ENCODE measurements around the gene MYO5B. TPM values are rescaled to one million over a fixed set of nuclear protein-coding genes. Genes with fewer than 3 reads are reported as not detected.

The MYO5B gene
- total RNA-seq, 4 donors from 2014 or later: 0.05 to 0.60 (median 0.35) TPM

DNA sequence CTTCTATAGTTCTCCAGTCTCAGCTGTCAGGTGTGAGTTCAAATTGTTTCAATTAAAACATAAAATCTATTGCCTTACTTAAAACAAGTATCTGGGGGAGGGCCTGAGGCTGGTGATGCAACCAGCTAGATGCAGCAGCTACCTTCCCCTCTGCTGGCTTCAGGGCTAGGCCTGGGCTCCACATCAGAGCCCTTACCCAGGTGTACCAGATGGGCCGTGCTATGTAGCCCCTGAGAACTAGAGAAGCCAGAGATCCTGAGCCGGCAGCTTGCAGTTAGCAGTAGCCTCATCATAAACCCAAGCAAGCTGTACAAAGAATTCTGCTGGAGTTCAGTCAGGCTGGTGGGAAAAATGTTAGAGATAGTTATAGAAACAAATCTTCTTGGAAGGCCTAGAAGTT lies 284.0 kb downstream of the MYO5B start:
- TF ChIP-seq POLR2A (IDR thresholded peaks at IDR 0.05): no peak
- no peaks in the 10 kb centered on the region for H3K4me1 ChIP-seq
- no peak for ATAC-seq

DNA sequence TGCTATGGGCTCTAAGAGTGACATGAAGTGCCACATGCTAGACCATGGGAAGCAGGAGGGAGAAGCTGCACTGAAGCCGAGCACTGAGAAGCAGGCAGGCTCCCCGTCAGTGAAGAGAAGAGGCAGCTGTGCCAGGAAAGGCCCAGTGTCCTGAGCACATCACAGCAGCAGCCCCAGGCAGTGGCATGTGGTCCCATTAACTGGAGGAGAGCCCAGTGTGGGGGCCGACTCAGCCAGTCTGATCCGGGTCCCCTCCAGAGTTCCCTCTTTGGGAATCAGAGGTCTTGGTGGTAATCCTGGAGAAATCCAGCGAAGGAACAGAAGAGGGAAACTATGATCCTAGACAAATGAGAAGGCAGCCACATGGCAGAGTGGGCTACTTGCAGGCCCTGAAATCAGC lies 284.9 kb downstream of the MYO5B start:
- in situ Hi-C loops (cut with MboI; ENCODE audit: low sequenced_read_pairs in 4 of 4) (no loop called here), intact Hi-C loops (cut with DNase I; ENCODE audit: low total_unique reads) (no loop called here)
- Histone ChIP-seq H3K4me1 (no peaks in the 10 kb centered on the region), H3K27me3 (no peaks in the 10 kb centered on the region), H3K27ac (no peak overlapping the region), H3K9me3 (no peaks in the 10 kb centered on the region), H3K36me3 (no peaks in the 10 kb centered on the region), H3K4me3 (no peak overlapping the region)
- DNase-seq (no peak), ATAC-seq (no peak)
- no peak for TF ChIP-seq POLR2A (IDR thresholded peaks at IDR 0.05)
- TF ChIP-seq, protein P1, sequence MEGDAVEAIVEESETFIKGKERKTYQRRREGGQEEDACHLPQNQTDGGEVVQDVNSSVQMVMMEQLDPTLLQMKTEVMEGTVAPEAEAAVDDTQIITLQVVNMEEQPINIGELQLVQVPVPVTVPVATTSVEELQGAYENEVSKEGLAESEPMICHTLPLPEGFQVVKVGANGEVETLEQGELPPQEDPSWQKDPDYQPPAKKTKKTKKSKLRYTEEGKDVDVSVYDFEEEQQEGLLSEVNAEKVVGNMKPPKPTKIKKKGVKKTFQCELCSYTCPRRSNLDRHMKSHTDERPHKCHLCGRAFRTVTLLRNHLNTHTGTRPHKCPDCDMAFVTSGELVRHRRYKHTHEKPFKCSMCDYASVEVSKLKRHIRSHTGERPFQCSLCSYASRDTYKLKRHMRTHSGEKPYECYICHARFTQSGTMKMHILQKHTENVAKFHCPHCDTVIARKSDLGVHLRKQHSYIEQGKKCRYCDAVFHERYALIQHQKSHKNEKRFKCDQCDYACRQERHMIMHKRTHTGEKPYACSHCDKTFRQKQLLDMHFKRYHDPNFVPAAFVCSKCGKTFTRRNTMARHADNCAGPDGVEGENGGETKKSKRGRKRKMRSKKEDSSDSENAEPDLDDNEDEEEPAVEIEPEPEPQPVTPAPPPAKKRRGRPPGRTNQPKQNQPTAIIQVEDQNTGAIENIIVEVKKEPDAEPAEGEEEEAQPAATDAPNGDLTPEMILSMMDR (IDR thresholded peaks at IDR 0.05 in 4 of 5, conservative IDR thresholded peaks at IDR 0.05 in 1 of 5): no peak

More for the DNA sequence above, 284.0 kb downstream of the MYO5B start:
- no peaks in the 10 kb centered on the region for H3K9me3 ChIP-seq
- intact Hi-C loops (cut with DNase I; ENCODE audit: low total_unique reads) (no loop called here), in situ Hi-C loops (cut with MboI; ENCODE audit: low sequenced_read_pairs in 4 of 4) (no loop called here)
- H3K27ac ChIP-seq: no peak overlapping the region
- H3K36me3 ChIP-seq: no peaks in the 10 kb centered on the region
- no peaks in the 10 kb centered on the region for H3K27me3 ChIP-seq
- DNase-seq: no peak
- no peak overlapping the region for H3K4me3 ChIP-seq

DNA sequence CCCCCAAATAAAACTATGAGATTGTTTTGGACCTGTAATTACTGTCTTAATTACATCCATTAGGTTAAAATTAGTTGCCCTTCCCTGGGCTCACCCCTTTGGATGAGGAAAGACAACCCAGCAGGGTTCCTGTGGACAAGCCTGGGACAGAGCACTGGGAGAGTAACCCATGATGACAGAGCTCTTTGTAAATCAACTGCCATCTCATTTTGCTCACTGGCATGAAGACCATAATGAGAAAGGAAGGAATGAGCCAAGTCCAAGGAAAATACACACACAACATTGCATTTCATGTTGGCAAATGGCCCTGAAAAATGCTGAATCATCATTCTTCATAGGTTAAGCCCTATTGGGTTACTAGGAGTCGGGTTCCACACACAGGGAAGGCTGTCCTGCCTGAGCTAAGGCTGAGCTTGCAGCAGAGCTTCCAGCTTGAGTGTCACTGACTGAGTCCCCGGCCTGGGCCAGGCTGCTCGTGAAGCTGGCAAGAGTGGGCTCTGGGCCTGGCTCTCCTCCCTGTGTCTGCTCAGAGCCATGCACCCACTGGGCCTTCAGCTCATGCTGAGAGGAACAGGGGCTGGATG lies 287.5 kb downstream of the MYO5B start:
- intact Hi-C loops (cut with DNase I; ENCODE audit: low total_unique reads): no loop called here

DNA sequence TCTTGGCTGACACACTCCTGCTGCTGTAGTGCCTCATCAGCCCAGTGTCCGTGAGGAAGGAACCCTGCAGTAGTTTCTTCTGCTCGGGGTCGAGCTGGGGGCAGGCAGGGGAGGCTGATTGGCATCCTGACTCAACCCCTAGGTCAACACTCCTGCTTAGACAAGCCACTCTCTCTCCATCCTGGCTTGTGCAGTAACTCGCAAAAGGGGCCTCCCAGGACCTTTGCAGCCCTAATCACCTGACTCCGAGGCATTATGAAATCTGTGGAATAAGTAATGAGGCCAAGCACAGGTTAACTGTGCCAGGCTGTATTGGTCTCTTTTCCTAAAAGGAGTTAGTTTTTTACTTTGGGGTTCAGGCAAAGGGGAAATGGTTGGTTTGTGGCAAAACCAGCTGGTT lies 289.2 kb downstream of the MYO5B start:
- no peaks in the 10 kb centered on the region for H3K36me3 ChIP-seq
- no peak overlapping the region for H3K4me3 ChIP-seq
- no peak overlapping the region for H3K27ac ChIP-seq
- ATAC-seq (no peak), DNase-seq (no peak)
- no peaks in the 10 kb centered on the region for H3K27me3 ChIP-seq
- intact Hi-C loops (cut with DNase I; ENCODE audit: low total_unique reads): no loop called here
- in situ Hi-C loops (cut with MboI; ENCODE audit: low sequenced_read_pairs in 4 of 4): no loop called here
- no peak for TF ChIP-seq POLR2A (IDR thresholded peaks at IDR 0.05)
- TF ChIP-seq, protein P1 (IDR thresholded peaks at IDR 0.05 in 4 of 5, conservative IDR thresholded peaks at IDR 0.05 in 1 of 5): no peak
- H3K4me1 ChIP-seq: no peaks in the 10 kb centered on the region
- H3K9me3 ChIP-seq: no peaks in the 10 kb centered on the region

More for the DNA sequence above, 287.5 kb downstream of the MYO5B start:
- Histone ChIP-seq H3K27ac (no peak overlapping the region), H3K27me3 (no peaks in the 10 kb centered on the region), H3K4me1 (no peaks in the 10 kb centered on the region), H3K36me3 (no peaks in the 10 kb centered on the region), H3K9me3 (no peaks in the 10 kb centered on the region), H3K4me3 (no peak overlapping the region)
- TF ChIP-seq, protein P1 (IDR thresholded peaks at IDR 0.05 in 4 of 5, conservative IDR thresholded peaks at IDR 0.05 in 1 of 5): no peak
- in situ Hi-C loops (cut with MboI; ENCODE audit: low sequenced_read_pairs in 4 of 4): no loop called here
- DNase-seq: peak in 1 of 2 donors; percentile 47
- peak; percentile 19 to 88 for ATAC-seq

DNA sequence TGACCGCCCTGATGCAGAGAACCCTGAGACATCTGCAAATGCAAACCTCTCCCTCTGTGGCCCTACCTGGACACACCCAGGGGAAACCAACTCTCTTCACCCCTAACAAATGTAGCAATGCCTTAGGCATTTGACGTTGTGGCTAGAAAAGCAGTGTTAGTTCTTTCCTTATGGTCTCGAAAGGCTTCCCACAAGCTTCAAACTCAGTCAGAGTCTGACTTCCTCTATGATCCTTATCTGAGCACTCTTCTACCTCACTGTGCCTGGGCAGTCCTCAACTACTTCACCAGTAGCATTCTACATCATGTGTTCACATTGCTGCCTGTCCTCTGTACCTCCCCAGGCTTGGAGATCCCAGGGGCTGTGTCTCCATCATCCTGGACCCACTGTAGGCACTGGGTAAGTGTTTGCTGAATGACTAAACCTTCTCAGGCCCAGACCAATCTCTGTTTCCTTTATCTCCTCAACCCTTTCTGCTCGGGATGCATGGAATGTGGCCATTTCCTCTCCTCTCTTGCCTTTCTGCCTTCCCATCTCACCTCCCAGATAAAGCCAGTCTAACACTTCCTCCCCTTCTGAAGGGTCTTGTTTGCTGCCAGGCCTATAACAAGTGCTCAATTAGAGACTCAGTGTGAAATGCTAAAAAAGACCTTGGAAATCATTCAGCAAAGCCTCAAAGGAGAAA lies 289.9 kb downstream of the MYO5B start:
- TF ChIP-seq POLR2A (IDR thresholded peaks at IDR 0.05): no peak
- TF ChIP-seq, protein P1 (IDR thresholded peaks at IDR 0.05 in 4 of 5, conservative IDR thresholded peaks at IDR 0.05 in 1 of 5): no peak
- Histone ChIP-seq H3K27me3 (no peaks in the 10 kb centered on the region), H3K4me3 (no peak overlapping the region), H3K27ac (no peak overlapping the region), H3K36me3 (no peaks in the 10 kb centered on the region), H3K4me1 (no peaks in the 10 kb centered on the region), H3K9me3 (no peaks in the 10 kb centered on the region)
- no peak for ATAC-seq
- in situ Hi-C loops (cut with MboI; ENCODE audit: low sequenced_read_pairs in 4 of 4) (no loop called here), intact Hi-C loops (cut with DNase I; ENCODE audit: low total_unique reads) (no loop called here)
- DNase-seq: no peak
